SK-N-MC (cell line): ENCODE results near the gene ID3.

Source experiments
- DNase-seq: peaks from one replicate; pipeline ENCODE4 v3.0.0-alpha.2; 2011; ENCODE audit warnings: low read depth, low spot score
- H3K27ac ChIP-seq: fragments of 200-600 bp; sonication (generic); 2 replicates; pipeline ENCODE4 v1.5.1; 2016; ENCODE audit warnings: mixed run types
- H3K36me3 ChIP-seq: fragments of 200-600 bp; sonication (generic); 2 replicates; pipeline ENCODE4 v1.6.1; 2017; ENCODE audit warnings: antibody characterized with exemption, low read length, mixed read lengths; ENCODE audit not compliant: insufficient read depth
- H3K4me3 ChIP-seq: fragments of 200-600 bp; sonication (generic); 2 replicates; pipeline ENCODE4 v1.5.1; 2016
- H3K9ac ChIP-seq: fragments of 200-600 bp; sonication (generic); 2 replicates; pipeline ENCODE4 v1.8.0; 2017; ENCODE audit warnings: mixed run types, mixed read lengths; ENCODE audit not compliant: insufficient read length
- H3K9me3 ChIP-seq: fragments of 200-600 bp; sonication (generic); 2 replicates; pipeline ENCODE4 v1.6.1; 2017; ENCODE audit warnings: low read depth, mild to moderate bottlenecking, antibody characterized with exemption, low read length, moderate library complexity, mixed read lengths
- EZH2 ChIP-seq: fragments of 200-600 bp; sonication (generic); IDR thresholded peaks from one replicate; pipeline ENCODE4 v1.6.1; 2017; ENCODE audit warnings: antibody characterized with exemption
- FOXP2 ChIP-seq: optimal IDR thresholded peaks from 2 replicates; pipeline ENCODE3; 2011; ENCODE audit warnings: mild to moderate bottlenecking, moderate library complexity; ENCODE audit not compliant: insufficient read depth; ENCODE audit errors: extremely low read length, control extremely low read depth
- POLR2AphosphoS5 ChIP-seq: IDR thresholded peaks from 2 replicates; pipeline ENCODE4 v1.6.1; 2012; ENCODE audit warnings: mild to moderate bottlenecking, low read depth, low read length, borderline replicate concordance

ID3 gene

DNA sequence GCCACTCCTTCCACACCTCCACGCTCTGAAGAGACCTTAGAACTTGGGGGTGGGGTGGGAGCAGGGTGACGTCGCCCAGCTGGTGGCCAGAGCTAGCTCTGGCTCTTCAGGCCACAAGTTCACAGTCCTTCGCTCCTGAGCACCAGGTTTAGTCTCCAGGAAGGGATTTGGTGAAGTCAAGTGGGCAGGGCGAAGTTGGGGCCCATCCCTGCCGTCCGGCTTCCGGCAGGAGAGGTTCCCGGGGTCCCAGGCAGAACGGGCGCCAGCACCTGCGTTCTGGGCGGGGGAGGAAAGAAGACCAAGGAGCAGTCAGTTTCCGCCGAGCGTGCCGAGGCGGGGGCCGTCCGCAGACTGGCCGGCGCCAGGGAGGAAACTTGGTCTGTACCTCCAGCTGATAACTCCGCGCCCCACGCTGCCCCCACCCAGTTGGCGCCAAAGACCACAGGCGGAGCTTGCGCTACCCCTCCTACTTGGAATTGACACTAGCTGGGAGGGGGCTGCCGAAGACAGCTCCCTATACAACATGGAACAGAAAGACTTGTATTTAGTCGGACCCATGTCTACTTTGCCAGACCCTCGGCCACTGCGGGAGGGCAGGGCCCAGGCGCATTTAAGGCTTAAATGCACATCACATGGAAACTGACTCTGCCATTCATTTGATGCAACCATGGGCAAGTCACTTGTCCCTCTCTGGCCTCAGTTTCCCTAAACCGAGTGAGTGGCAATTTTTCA lies 995 bp downstream of the ID3 start:
- H3K9ac ChIP-seq = peak overlapping the region; percentile 89
- no peak for DNase-seq
- H3K36me3 ChIP-seq = peaks cover 27% of the 10 kb centered on the region
- H3K9me3 ChIP-seq = no peaks in the 10 kb centered on the region
- peak; percentile 76 for TF ChIP-seq POLR2AphosphoS5
- no peak for TF ChIP-seq EZH2
- peak; percentile 54 for TF ChIP-seq FOXP2
- H3K27ac ChIP-seq = peak overlapping the region; percentile 100
- H3K4me3 ChIP-seq = peak overlapping the region; percentile 99

DNA sequence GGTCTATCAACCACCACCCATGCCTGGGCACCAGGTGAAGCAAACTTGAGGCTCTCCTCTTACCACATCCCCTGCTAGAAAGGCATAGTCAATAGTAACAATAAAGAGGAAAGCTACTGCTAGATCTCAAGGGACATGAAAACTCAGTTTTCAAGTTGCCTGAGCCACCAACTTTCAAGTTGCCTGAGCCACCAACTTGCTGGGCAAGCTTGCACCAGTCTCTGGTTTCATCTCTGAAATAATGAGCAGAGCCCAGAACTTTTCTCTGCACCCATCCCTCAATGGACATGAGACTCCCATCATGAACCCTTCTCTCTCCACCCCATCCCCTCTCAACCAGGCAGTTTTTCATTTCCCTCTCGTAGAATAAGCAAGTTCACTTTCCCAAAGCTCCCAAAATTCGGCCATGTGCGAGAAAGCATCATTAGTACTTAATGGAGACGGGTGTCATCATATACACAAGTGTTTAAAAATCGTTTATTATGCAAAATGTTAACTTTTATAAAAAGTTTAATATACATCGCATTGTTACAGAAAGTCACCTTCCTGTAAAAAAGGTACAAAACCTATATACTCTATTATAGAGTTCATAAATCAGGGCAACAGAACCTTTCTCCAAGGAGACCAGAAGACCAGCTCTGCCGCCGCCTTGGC lies 1.7 kb downstream of the ID3 start:
- peaks cover 27% of the 10 kb centered on the region for H3K36me3 ChIP-seq
- H3K27ac ChIP-seq = peak overlapping the region; percentile 100
- H3K4me3 ChIP-seq = peak overlapping the region; percentile 99
- H3K9me3 ChIP-seq = no peaks in the 10 kb centered on the region
- DNase-seq = no peak
- TF ChIP-seq FOXP2 (no peak), EZH2 (no peak), POLR2AphosphoS5 (no peak; the same call in none of the 2 replicates)
- peak overlapping the region; percentile 89 for H3K9ac ChIP-seq

DNA sequence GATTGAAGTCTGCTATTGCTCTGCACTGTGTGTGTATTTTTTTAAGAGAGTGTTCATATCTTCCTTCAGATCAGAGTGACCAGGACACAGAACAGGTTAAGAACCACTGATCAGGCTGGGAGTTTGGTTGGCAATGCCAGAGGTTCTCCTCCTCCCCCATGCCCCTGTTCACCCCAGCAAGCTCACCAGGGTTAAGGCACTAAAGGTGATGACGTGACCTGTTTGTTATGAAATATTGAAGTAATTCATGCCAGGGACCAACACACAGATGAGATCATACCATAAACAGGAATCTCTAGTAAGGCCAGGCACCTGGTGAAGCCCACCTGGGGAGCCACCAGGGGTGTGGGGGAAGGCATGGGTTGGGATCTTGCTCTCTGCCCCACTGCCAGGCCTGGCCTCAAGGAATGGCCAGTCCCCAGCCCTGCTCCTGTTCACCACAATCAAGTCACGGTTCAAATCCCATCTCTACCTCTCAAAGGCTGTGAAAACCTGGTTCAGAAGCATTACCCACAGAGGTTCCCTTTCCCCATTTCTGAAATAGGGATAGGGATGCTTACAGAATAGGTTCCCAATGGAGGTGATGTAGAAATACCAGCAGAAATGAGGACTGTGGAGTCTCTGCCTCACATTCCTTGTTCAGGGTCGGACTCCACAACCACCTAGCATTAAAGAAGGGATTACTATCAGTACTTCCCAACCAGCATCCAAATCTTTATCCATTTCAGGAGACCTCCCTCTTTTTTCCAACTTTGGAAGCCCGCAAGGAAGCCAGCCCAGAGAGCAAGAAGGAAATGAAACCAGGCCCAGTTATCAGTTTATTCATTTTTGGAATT lies 2.4 kb downstream of the ID3 start:
- Histone ChIP-seq H3K9ac (peak overlapping the region; percentile 89), H3K4me3 (peak overlapping the region; percentile 99), H3K9me3 (no peaks in the 10 kb centered on the region), H3K36me3 (peaks cover 27% of the 10 kb centered on the region), H3K27ac (peak overlapping the region; percentile 100)
- no peak for DNase-seq
- no peak for TF ChIP-seq EZH2
- TF ChIP-seq POLR2AphosphoS5 = peak; percentile 58; the same call in 1 of the 2 replicates
- TF ChIP-seq FOXP2 = no peak

DNA sequence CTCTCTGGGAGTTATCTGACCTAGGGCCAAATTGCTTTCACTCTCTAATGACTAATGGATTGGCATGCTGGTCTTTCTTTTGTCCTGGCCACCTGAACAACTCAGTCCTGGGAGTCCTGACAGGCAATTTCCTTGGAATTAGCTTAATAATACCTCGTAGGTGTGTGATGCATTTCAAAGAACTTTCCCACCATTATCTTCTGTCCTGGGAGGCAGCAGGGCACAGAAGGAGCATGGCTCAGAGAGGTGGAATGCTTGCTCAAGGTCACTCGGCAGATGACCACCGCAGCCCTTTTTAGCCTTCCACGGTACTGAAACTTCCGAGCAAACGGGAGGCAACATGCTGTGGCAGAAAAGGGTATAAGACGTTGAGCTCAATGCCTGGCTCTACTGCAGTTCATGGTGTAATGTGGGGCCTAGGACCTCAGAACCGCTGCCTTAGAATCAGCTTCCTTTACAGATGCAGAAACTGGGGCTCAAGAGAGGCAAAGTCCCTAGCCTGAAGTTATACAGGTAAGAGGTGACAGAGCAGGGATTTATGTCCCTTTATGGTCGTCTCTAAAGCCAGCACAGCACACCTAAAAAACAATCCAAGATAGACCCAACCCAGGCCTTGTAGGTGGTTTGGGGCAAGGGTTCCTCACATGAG lies 3.2 kb downstream of the ID3 start:
- Histone ChIP-seq H3K27ac (peak overlapping the region; percentile 100), H3K36me3 (peaks cover 27% of the 10 kb centered on the region), H3K9me3 (no peaks in the 10 kb centered on the region), H3K4me3 (peak overlapping the region; percentile 99), H3K9ac (peak overlapping the region; percentile 89)
- TF ChIP-seq POLR2AphosphoS5 = peak; percentile 55
- no peak for TF ChIP-seq EZH2
- no peak for DNase-seq

DNA sequence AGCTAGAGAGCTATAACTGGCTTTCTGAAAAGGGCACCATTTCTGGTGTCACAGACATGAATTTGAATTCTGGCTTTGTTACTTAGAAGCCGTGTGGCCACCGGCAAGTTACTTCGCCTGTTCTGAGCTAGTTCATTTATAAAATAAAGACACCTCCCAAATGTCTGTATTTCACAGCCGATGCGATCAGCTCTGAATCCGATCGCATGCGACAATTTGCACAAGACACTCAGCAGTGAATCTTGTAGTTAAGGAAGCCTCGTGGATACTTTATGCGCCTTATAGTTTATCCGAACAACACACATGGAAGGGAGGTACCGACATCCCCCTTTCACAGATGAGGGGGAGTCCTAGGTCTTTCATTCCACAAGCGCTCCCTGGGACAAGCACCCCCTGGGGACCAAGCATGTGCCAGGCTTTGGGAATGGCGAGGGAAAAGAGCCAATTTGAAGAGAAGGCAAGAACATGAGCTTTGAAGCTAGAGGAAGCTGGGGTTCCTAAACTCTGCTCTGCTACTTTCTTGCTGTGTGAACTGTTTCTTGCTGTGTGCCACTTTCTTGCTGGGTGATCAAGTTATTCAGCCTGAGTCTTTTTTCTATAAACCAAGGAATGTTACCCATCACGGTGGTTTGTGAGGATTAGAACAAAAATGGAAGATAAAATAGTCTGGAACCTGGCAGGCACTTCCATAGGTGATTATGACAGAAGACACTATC lies 3.9 kb downstream of the ID3 start:
- peak overlapping the region; percentile 89 for H3K9ac ChIP-seq
- H3K36me3 ChIP-seq = peaks cover 27% of the 10 kb centered on the region
- no peak for DNase-seq
- no peaks in the 10 kb centered on the region for H3K9me3 ChIP-seq
- H3K27ac ChIP-seq = peak overlapping the region; percentile 100
- peak overlapping the region; percentile 99 for H3K4me3 ChIP-seq
- TF ChIP-seq POLR2AphosphoS5 (0 out of 2 replicates have a peak, but pooled peaks have one; percentile 59), FOXP2 (no peak)

DNA sequence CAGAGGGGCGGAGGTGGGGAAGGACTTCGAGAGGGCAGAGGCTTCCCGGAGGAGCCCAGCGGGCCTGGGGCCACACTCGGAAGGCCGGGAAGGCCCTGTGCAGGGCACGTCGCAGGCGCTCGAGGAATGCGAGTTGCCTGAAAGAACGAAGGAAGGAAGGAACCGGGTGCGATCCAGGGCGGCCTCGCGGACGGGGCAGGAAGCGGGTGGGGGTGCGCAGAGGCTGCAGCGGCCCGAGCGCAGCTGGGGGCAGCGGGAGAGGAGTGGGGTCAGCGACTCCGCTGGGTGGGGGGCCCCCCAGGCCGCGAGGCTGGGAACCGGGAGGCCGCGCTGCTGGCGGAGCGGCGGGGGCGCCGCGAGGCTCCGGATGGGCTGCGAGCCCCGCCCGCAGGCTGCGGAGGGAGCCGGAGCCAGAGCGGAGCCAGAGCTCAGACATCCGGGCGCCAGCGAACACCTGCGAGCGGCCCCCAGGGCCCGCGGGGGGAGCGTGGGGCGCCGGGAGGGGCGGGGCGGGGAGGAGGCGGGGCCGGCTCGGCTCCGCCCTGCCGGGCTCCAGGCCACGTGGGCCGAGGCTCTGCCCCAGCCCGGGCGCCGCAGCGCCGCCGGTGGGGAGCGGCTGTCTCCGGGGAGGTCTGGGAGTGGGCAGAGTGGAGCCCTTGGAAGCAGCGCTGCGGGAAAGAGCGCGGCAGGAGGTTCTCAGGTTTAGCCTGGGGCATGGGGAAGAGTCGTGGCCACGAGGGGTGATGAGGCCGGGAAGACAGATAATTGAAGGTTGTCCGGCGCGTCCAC lies 4.6 kb downstream of the ID3 start:
- peak overlapping the region; percentile 99 for H3K4me3 ChIP-seq
- no peak for TF ChIP-seq EZH2
- TF ChIP-seq POLR2AphosphoS5 = peak; percentile 89
- TF ChIP-seq FOXP2 = peak; percentile 53
- peak overlapping the region; percentile 89 for H3K9ac ChIP-seq
- peak overlapping the region; percentile 100 for H3K27ac ChIP-seq
- H3K9me3 ChIP-seq = no peaks in the 10 kb centered on the region
- no peak for DNase-seq
- H3K36me3 ChIP-seq = peaks cover 27% of the 10 kb centered on the region

DNA sequence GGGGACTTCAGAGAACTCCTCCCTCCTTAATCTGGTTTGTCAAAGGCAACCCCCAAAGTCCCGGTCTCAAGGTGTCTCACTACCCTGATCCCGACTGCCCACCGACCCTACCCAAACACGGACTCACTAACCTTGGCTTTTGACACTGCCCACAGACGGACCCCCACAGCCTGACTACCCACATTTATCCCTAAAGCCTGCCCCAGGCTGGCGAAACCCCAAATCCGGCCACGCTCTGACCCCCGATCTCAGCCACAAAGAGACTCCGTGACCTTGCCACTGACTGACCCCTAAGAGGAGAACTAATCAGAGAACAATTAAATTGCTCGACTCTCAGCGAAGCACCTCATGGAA lies 5.2 kb downstream of the ID3 start:
- Histone ChIP-seq H3K36me3 (peaks cover 26% of the 10 kb centered on the region), H3K9ac (peak overlapping the region; percentile 71), H3K4me3 (peak overlapping the region; percentile 99), H3K27ac (peak overlapping the region; percentile 93), H3K9me3 (no peaks in the 10 kb centered on the region)
- DNase-seq = no peak
- TF ChIP-seq EZH2 = no peak
- TF ChIP-seq POLR2AphosphoS5 = no peak
- no peak for TF ChIP-seq FOXP2
